MG63 (cell line): ENCODE data around the gene LIPI. TPM values are rescaled to one million over a fixed set of nuclear protein-coding genes. Genes with fewer than 3 reads are reported as not detected.
A peak's percentile ranks its signal among the peaks of the same experiment; 100 is the strongest.
"Not testable (repeated sequence)": the region's sequence is repeated elsewhere in the genome, so short reads cannot be mapped to it uniquely, and the experiment has no call there.

ENCODE experiments used
- DNase-seq: peaks from one replicate; pipeline ENCODE4 v3.0.0-alpha.2; 2020
- H3K27me3 ChIP-seq: fragments of 250-450 bp; sonication (Bioruptor Pico); 2 replicates; pipeline ENCODE4 v1.5.1; 2020; ENCODE audit warnings: mild to moderate bottlenecking, moderate library complexity
- H3K36me3 ChIP-seq: fragments of 250-450 bp; sonication (Bioruptor Pico); 2 replicates; pipeline ENCODE4 v1.5.1; 2020; ENCODE audit warnings: mild to moderate bottlenecking, moderate library complexity
- H3K4me3 ChIP-seq: fragments of 250-450 bp; sonication (Bioruptor Pico); 2 replicates; pipeline ENCODE4 v1.5.1; 2020; ENCODE audit warnings: mild to moderate bottlenecking, moderate library complexity
- H3K9me3 ChIP-seq: fragments of 250-450 bp; sonication (Bioruptor Pico); 2 replicates; pipeline ENCODE4 v1.5.1; 2020; ENCODE audit warnings: mild to moderate bottlenecking, moderate library complexity
- total RNA-seq: library from RNA; depleted of rRNA; stranded (reverse); fragments of >200 nt; shearing (Covaris generic); gene quantifications from 2 replicates; pipeline ENCODE4 v1.2.3, GENCODE V29; 2014; ENCODE audit warnings: low replicate concordance

LIPI gene
- total RNA-seq, 1 experiment from 2014 or later = not detected

- H3K4me3 ChIP-seq, H3K27me3 ChIP-seq, H3K36me3 ChIP-seq, H3K9me3 ChIP-seq, DNase-seq: not testable (repeated sequence)
Observed at GRCh38 chr21:14166463-14167223, 44.1 kb downstream of the LIPI start.

GRCh38 chr21:14143999-14144398 lies 66.8 kb downstream of the LIPI start:
- DNase-seq = no peak
- H3K36me3 ChIP-seq = no peaks in the 10 kb centered on the region
- no peaks in the 10 kb centered on the region for H3K9me3 ChIP-seq
- no peak overlapping the region for H3K4me3 ChIP-seq
- no peaks in the 10 kb centered on the region; the same call in 1 of the 2 replicates for H3K27me3 ChIP-seq

- Histone ChIP-seq H3K4me3 (no peak overlapping the region), H3K36me3 (peaks cover 18% of the 10 kb centered on the region), H3K27me3 (no peaks in the 10 kb centered on the region), H3K9me3 (peaks cover 5% of the 10 kb centered on the region; the same call in 1 of the 2 replicates)
- no peak for DNase-seq
Observed at GRCh38 chr21:14124266-14124665, 86.5 kb downstream of the LIPI start.

- DNase-seq = no peak
- H3K27me3 ChIP-seq = no peaks in the 10 kb centered on the region
- H3K36me3 ChIP-seq = peaks cover 18% of the 10 kb centered on the region
- H3K9me3 ChIP-seq = peaks cover 5% of the 10 kb centered on the region; the same call in 1 of the 2 replicates
- H3K4me3 ChIP-seq = no peak overlapping the region
Observed at GRCh38 chr21:14121719-14122118, 89.0 kb downstream of the LIPI start.

GRCh38 chr21:14120091-14120734 lies 90.5 kb downstream of the LIPI start:
- peaks cover 20% of the 10 kb centered on the region for H3K36me3 ChIP-seq
- no peak overlapping the region for H3K4me3 ChIP-seq
- peaks cover 5% of the 10 kb centered on the region; the same call in 1 of the 2 replicates for H3K9me3 ChIP-seq
- DNase-seq = peak; percentile 16
- no peaks in the 10 kb centered on the region for H3K27me3 ChIP-seq

- peaks cover 5% of the 10 kb centered on the region; the same call in 1 of the 2 replicates for H3K9me3 ChIP-seq
- no peak overlapping the region for H3K4me3 ChIP-seq
- peaks cover 24% of the 10 kb centered on the region for H3K36me3 ChIP-seq
- H3K27me3 ChIP-seq = no peaks in the 10 kb centered on the region
- no peak for DNase-seq
Observed at GRCh38 chr21:14119038-14119437, 91.7 kb downstream of the LIPI start.

GRCh38 chr21:14116080-14116481 lies 94.7 kb downstream of the LIPI start:
- DNase-seq = no peak
- no peaks in the 10 kb centered on the region for H3K27me3 ChIP-seq
- no peaks in the 10 kb centered on the region for H3K9me3 ChIP-seq
- H3K36me3 ChIP-seq = peaks cover 27% of the 10 kb centered on the region
- no peak overlapping the region for H3K4me3 ChIP-seq

- Histone ChIP-seq H3K9me3 (no peaks in the 10 kb centered on the region), H3K27me3 (no peaks in the 10 kb centered on the region), H3K4me3 (no peak overlapping the region), H3K36me3 (peaks cover 27% of the 10 kb centered on the region)
- no peak for DNase-seq
Observed at GRCh38 chr21:14115646-14116045, 95.1 kb downstream of the LIPI start.

- peaks cover 27% of the 10 kb centered on the region for H3K36me3 ChIP-seq
- no peak overlapping the region for H3K4me3 ChIP-seq
- no peaks in the 10 kb centered on the region for H3K9me3 ChIP-seq
- H3K27me3 ChIP-seq = no peaks in the 10 kb centered on the region
- DNase-seq = no peak
Observed at GRCh38 chr21:14114251-14114650, 96.5 kb downstream of the LIPI start.

GRCh38 chr21:14104564-14104963 lies 106.2 kb downstream of the LIPI start:
- not testable (repeated sequence) for H3K9me3 ChIP-seq, H3K36me3 ChIP-seq, H3K27me3 ChIP-seq, DNase-seq, H3K4me3 ChIP-seq

GRCh38 chr21:14099570-14099969 lies 111.2 kb downstream of the LIPI start:
- H3K4me3 ChIP-seq = no peak overlapping the region
- DNase-seq = no peak
- peaks cover 8% of the 10 kb centered on the region for H3K36me3 ChIP-seq
- no peaks in the 10 kb centered on the region for H3K27me3 ChIP-seq
- H3K9me3 ChIP-seq = no peaks in the 10 kb centered on the region

GRCh38 chr21:14097881-14098499 lies 112.8 kb downstream of the LIPI start:
- Histone ChIP-seq H3K36me3 (peaks cover 8% of the 10 kb centered on the region), H3K9me3 (no peaks in the 10 kb centered on the region), H3K27me3 (no peaks in the 10 kb centered on the region), H3K4me3 (no peak overlapping the region)
- DNase-seq = no peak

- no peak for DNase-seq
- H3K9me3 ChIP-seq = no peaks in the 10 kb centered on the region
- H3K36me3 ChIP-seq = peaks cover 11% of the 10 kb centered on the region
- H3K27me3 ChIP-seq = no peaks in the 10 kb centered on the region
- no peak overlapping the region for H3K4me3 ChIP-seq
Observed at GRCh38 chr21:14096577-14096976, 114.2 kb downstream of the LIPI start.

GRCh38 chr21:14096172-14096571 lies 114.6 kb downstream of the LIPI start:
- Histone ChIP-seq H3K4me3 (no peak overlapping the region), H3K27me3 (no peaks in the 10 kb centered on the region), H3K9me3 (no peaks in the 10 kb centered on the region), H3K36me3 (peaks cover 11% of the 10 kb centered on the region)
- DNase-seq = no peak

- Histone ChIP-seq H3K27me3 (no peaks in the 10 kb centered on the region), H3K9me3 (no peaks in the 10 kb centered on the region), H3K36me3 (peaks cover 11% of the 10 kb centered on the region), H3K4me3 (no peak overlapping the region)
- DNase-seq = no peak
Observed at GRCh38 chr21:14095056-14095455, 115.7 kb downstream of the LIPI start.

GRCh38 chr21:14092834-14093560 lies 117.8 kb downstream of the LIPI start:
- Histone ChIP-seq H3K4me3 (no peak overlapping the region), H3K27me3 (no peaks in the 10 kb centered on the region), H3K36me3 (peaks cover 5% of the 10 kb centered on the region), H3K9me3 (no peaks in the 10 kb centered on the region)
- no peak for DNase-seq

- DNase-seq = peak; percentile 67
- not testable (repeated sequence) for H3K9me3 ChIP-seq, H3K4me3 ChIP-seq, H3K27me3 ChIP-seq, H3K36me3 ChIP-seq
Observed at GRCh38 chr21:14090184-14090583, 120.6 kb downstream of the LIPI start.
